SK-N-SH (cell line): Measurements from ENCODE around the gene FBXL2. TPM values are rescaled to one million over a fixed set of nuclear protein-coding genes. Genes with fewer than 3 reads are reported as not detected.

Experiments
- CTCF ChIA-PET: fragments of 300-600, 350-600 bp; formaldehyde crosslinking; extraction: SDS; loops from one replicate; lab custom pipeline; 2021; lab: Yijun Ruan, JAX
- POLR2A ChIA-PET: fragments of 350-600 bp; sonication (Branson Sonifier 250); formaldehyde crosslinking; extraction: SDS; loops from one replicate; lab custom pipeline; 2020; ENCODE audit warnings: antibody characterized with exemption, inconsistent platforms; lab: Yijun Ruan, JAX
- DNase-seq: peaks from one replicate; pipeline ENCODE4 v3.0.0; 2012
- H2AFZ ChIP-seq: fragments of 200-600 bp; sonication (generic); 2 replicates; pipeline ENCODE4 v1.8.1; 2016; ENCODE audit warnings: antibody characterized with exemption, mild to moderate bottlenecking, low read depth
- H3F3A ChIP-seq: fragments of 200-600 bp; sonication (generic); replicated peaks from 2 replicates; pipeline ENCODE3; 2016; ENCODE audit warnings: antibody characterized with exemption, mild to moderate bottlenecking; ENCODE audit not compliant: insufficient read depth
- H3K27ac ChIP-seq, 2 experiments: fragments of 200-500 bp in 1 of 2; fragments of 200-600 bp in 1 of 2; sonication (Bioruptor generic) in 1 of 2; sonication (generic), shearing (Covaris generic) in 1 of 2; 2 replicates each; pipeline versions ENCODE4 v1.5.1 to v1.6.1; 2014 to 2016; ENCODE audit warnings: low read depth in 2 of 2, inconsistent platforms in 1 of 2, low read length in 1 of 2, mild to moderate bottlenecking in 1 of 2, mixed read lengths in 1 of 2
- H3K27me3 ChIP-seq: fragments of 200-600 bp; sonication (generic), shearing (Covaris generic); 2 replicates; pipeline ENCODE4 v1.6.1; 2016; ENCODE audit warnings: mixed run types; ENCODE audit not compliant: insufficient read depth
- H3K36me3 ChIP-seq, 2 experiments: fragments of 200-500 bp in 1 of 2; fragments of 200-600 bp in 1 of 2; sonication (Bioruptor generic) in 1 of 2; sonication (generic) in 1 of 2; replicated peaks in 1 of 2; 2 replicates each; pipeline versions ENCODE3 to v1.5.1; 2014 to 2016; ENCODE audit warnings: low read length in 1 of 2, mild to moderate bottlenecking in 1 of 2; ENCODE audit not compliant: insufficient read depth in 2 of 2, control insufficient read depth in 1 of 2
- H3K4me1 ChIP-seq, 2 experiments: fragments of 200-500 bp in 1 of 2; fragments of 200-600 bp in 1 of 2; sonication (Bioruptor generic) in 1 of 2; sonication (generic), shearing (Covaris generic) in 1 of 2; 2 replicates each; pipeline versions ENCODE4 v1.5.1 to v1.6.1; 2014 to 2016; ENCODE audit warnings: low read depth in 1 of 2, low read length in 1 of 2, mixed run types in 1 of 2; ENCODE audit not compliant: insufficient read depth in 2 of 2, control insufficient read depth in 1 of 2
- H3K4me2 ChIP-seq: fragments of 200-600 bp; sonication (generic), shearing (Covaris generic); 2 replicates; pipeline ENCODE4 v1.6.1; 2017; ENCODE audit warnings: mixed run types
- H3K4me3 ChIP-seq, 2 experiments: fragments of 200-500 bp in 1 of 2; fragments of 200-600 bp in 1 of 2; sonication (Bioruptor generic) in 1 of 2; sonication (generic), shearing (Covaris generic) in 1 of 2; 2 replicates each; pipeline versions ENCODE4 v1.5.1 to v1.8.1; 2014 to 2016; ENCODE audit warnings: low read depth in 2 of 2, inconsistent platforms in 1 of 2, low read length in 1 of 2, mild to moderate bottlenecking in 1 of 2, mixed read lengths in 1 of 2, moderate library complexity in 1 of 2
- H3K79me2 ChIP-seq: fragments of 200-600 bp; sonication (generic); 2 replicates; pipeline ENCODE4 v1.8.1; 2017; ENCODE audit warnings: mild to moderate bottlenecking; ENCODE audit not compliant: insufficient read depth
- H3K9ac ChIP-seq: fragments of 200-600 bp; sonication (generic); 2 replicates; pipeline ENCODE4 v1.6.1; 2017; ENCODE audit warnings: mixed run types
- H3K9me2 ChIP-seq: fragments of 200-600 bp; sonication (generic); 2 replicates; pipeline ENCODE4 v1.6.1; 2017; ENCODE audit warnings: mixed run types
- H3K9me3 ChIP-seq: fragments of 200-600 bp; sonication (generic); 2 replicates; pipeline ENCODE4 v1.6.1; 2017; ENCODE audit warnings: mixed run types, mild to moderate bottlenecking, moderate library complexity
- H4K20me1 ChIP-seq: fragments of 200-600 bp; sonication (generic); 2 replicates; pipeline ENCODE4 v1.6.1; 2017; ENCODE audit warnings: mild to moderate bottlenecking, mixed run types; ENCODE audit not compliant: insufficient read depth
- CHD2 ChIP-seq: fragments of 150-350 bp; IDR thresholded peaks from 2 replicates; pipeline ENCODE4 v1.6.1; 2018; ENCODE audit warnings: low read length; ENCODE audit not compliant: partially characterized antibody
- CTCF ChIP-seq: fragments of 200-600 bp; sonication (generic); IDR thresholded peaks from 2 replicates; pipeline ENCODE4 v1.6.1; 2017; ENCODE audit warnings: antibody characterized with exemption, mild to moderate bottlenecking, moderate library complexity
- ELF1 ChIP-seq: IDR thresholded peaks from 2 replicates; pipeline ENCODE4 v1.4.0; 2012
- EZH2phosphoT487 ChIP-seq: fragments of 200-600 bp; sonication (generic); IDR thresholded peaks from 2 replicates; pipeline ENCODE4 v1.6.1; 2017; ENCODE audit warnings: low read depth, mixed run types, mild to moderate bottlenecking, antibody characterized with exemption, moderate library complexity, borderline replicate concordance
- FOSL2 ChIP-seq: IDR thresholded peaks from 2 replicates; pipeline ENCODE4 v1.4.0; 2012; ENCODE audit warnings: low read depth, mild to moderate bottlenecking, moderate library complexity, borderline replicate concordance
- FOXJ3 ChIP-seq: sonication (generic); formaldehyde crosslinking; IDR thresholded peaks from 2 replicates; pipeline ENCODE4 v1.5.1; 2020; ENCODE audit warnings: mild to moderate bottlenecking, missing genetic modification reagents
- FOXM1 ChIP-seq: IDR thresholded peaks from 2 replicates; pipeline ENCODE4 v1.4.0; 2012; ENCODE audit warnings: low read depth, mild to moderate bottlenecking
- GABPA ChIP-seq: IDR thresholded peaks from 2 replicates; pipeline ENCODE4 v1.4.0; 2012; ENCODE audit warnings: low read depth, mild to moderate bottlenecking
- GATA2 ChIP-seq: sonication (generic); formaldehyde crosslinking; IDR thresholded peaks from 2 replicates; pipeline ENCODE4 v1.5.0; 2020; ENCODE audit warnings: mild to moderate bottlenecking, missing genetic modification reagents
- JUND ChIP-seq: IDR thresholded peaks from 2 replicates; pipeline ENCODE4 v1.4.0; 2012
- MAX ChIP-seq: IDR thresholded peaks from 2 replicates; pipeline ENCODE4 v1.4.0; 2012; ENCODE audit warnings: low read depth
- MEF2A ChIP-seq: IDR thresholded peaks from 2 replicates; pipeline ENCODE4 v1.4.0; 2012; ENCODE audit warnings: low read depth, borderline replicate concordance
- NRF1 ChIP-seq: IDR thresholded peaks from 2 replicates; pipeline ENCODE4 v1.6.1; 2012; ENCODE audit warnings: low read depth, mild to moderate bottlenecking, low read length
- PBX3 ChIP-seq: IDR thresholded peaks from 2 replicates; pipeline ENCODE4; 2012
- POLR2AphosphoS5 ChIP-seq: IDR thresholded peaks from 2 replicates; pipeline ENCODE4 v1.6.1; 2012; ENCODE audit warnings: low read depth, low read length
- RAD21 ChIP-seq: IDR thresholded peaks from 2 replicates; pipeline ENCODE4 v1.6.1; 2012; ENCODE audit warnings: mild to moderate bottlenecking, low read length
- RCOR1 ChIP-seq: fragments of 150-350 bp; IDR thresholded peaks from 2 replicates; pipeline ENCODE4 v1.6.1; 2017; ENCODE audit warnings: antibody characterized with exemption, low read length
- REST ChIP-seq: IDR thresholded peaks from 2 replicates; pipeline ENCODE4 v1.6.1; 2012; ENCODE audit warnings: mild to moderate bottlenecking, low read depth, low read length, moderate library complexity
- RXRA ChIP-seq: IDR thresholded peaks from 2 replicates; pipeline ENCODE4 v1.4.0; 2012; ENCODE audit warnings: low read depth, mild to moderate bottlenecking, borderline replicate concordance
- SIN3A ChIP-seq: IDR thresholded peaks from 2 replicates; pipeline ENCODE4 v1.6.1; 2012; ENCODE audit warnings: low read depth, mild to moderate bottlenecking, low read length, moderate library complexity, borderline replicate concordance
- SMC3 ChIP-seq: IDR thresholded peaks from 2 replicates; pipeline ENCODE4 v1.6.1; 2012; ENCODE audit warnings: low read depth, low read length, improper control_type of control experiment
- TAF1 ChIP-seq: IDR thresholded peaks from 2 replicates; pipeline ENCODE4 v1.6.1; 2012; ENCODE audit warnings: low read depth, mild to moderate bottlenecking, low read length, moderate library complexity, borderline replicate concordance
- TCF12 ChIP-seq: IDR thresholded peaks from 2 replicates; pipeline ENCODE4 v1.4.0; 2012
- TEAD4 ChIP-seq: IDR thresholded peaks from 2 replicates; pipeline ENCODE4 v1.4.0; 2012; ENCODE audit warnings: mild to moderate bottlenecking, borderline replicate concordance; ENCODE audit not compliant: insufficient read depth
- USF1 ChIP-seq: IDR thresholded peaks from 2 replicates; pipeline ENCODE4 v1.4.0; 2012; ENCODE audit warnings: low read depth, borderline replicate concordance
- YY1 ChIP-seq: IDR thresholded peaks from 2 replicates; pipeline ENCODE4 v1.4.0; 2012; ENCODE audit warnings: low read depth, mild to moderate bottlenecking
- WGBS: methylation state at CpG from one replicate; pipeline ENCODE4 v1.1.6; 2017; ENCODE audit warnings: low lambda C conversion rate; 5-methylcytosine and 5-hydroxymethylcytosine counted together
- polyA plus RNA-seq, 3 experiments: library from polyadenylated mRNA; depleted of rRNA; stranded (reverse); fragments of >200 nt; gene quantifications; 2 replicates each; pipeline ENCODE4 v1.2.3, GENCODE V29; 2012

FBXL2 gene
- polyA plus RNA-seq, 1 of the 3 experiments (the other 2 are of a cell fraction), result 13.7 TPM

DNA sequence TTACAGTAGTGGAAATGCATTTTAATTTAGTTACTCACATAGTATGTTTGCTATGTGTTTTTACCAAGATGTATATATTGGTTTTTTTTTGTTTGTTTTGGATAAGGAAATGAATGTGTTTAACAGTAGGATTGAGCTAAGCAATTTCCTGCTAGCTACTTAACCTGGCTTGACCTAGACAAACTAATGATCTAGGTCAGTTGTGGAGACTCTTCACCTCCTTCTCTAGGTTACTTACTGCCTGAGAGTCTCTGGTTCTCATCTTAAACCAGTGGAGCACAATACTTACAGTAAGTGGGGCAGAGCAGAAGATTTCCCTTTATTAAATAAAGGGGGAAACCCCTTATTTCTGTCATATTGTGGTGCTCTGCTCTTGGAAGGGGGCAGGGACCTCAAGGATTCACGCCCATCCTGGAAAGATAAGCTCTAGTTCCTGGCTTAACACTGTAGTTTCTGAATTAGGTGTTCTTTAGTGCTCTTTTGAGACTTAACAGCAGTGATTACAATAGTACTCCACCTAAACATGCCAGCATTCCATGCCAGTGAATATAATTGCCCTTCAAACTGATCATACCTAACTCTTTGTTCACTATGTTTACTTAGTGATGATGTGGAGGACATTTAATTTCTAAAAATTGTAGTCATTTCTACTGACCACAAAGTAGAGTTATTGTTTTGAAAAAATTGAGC is 83.0 kb downstream of the FBXL2 start:
- WGBS, result 53% methylated on average over 1 of the region's 1 CpG
- POLR2A ChIA-PET, result no interaction called here
- TF ChIP-seq REST, result no peak
- TF ChIP-seq ELF1, result no peak
- TF ChIP-seq PBX3, result peak; percentile 56; the same call in 1 of the 2 replicates
- TF ChIP-seq GATA2 (CRISPR knock-in tag), result no peak
- TF ChIP-seq TAF1, result no peak
- peak; percentile 66 for TF ChIP-seq TCF12
- no peak for TF ChIP-seq YY1
- TF ChIP-seq EZH2phosphoT487, result no peak
- TF ChIP-seq RXRA, result no peak
- no peak for TF ChIP-seq MAX
- peak; percentile 75; the same call in 1 of the 2 replicates for TF ChIP-seq FOSL2
- TF ChIP-seq CTCF, result no peak
- TF ChIP-seq TEAD4, result peak; percentile 71; the same call in 1 of the 2 replicates
- TF ChIP-seq USF1, result no peak
- no peak for TF ChIP-seq RAD21
- TF ChIP-seq JUND, result peak; percentile 69
- no peak for TF ChIP-seq FOXJ3 (CRISPR knock-in tag)
- TF ChIP-seq SMC3, result no peak
- no peak for TF ChIP-seq NRF1
- TF ChIP-seq POLR2AphosphoS5, result no peak
- TF ChIP-seq CHD2, result no peak
- TF ChIP-seq MEF2A, result 0 out of 2 replicates have a peak, but pooled peaks have one; percentile 11
- no peak for TF ChIP-seq SIN3A
- TF ChIP-seq FOXM1, result no peak
- no peak for TF ChIP-seq GABPA
- TF ChIP-seq RCOR1, result no peak

More for the DNA sequence above, 83.0 kb downstream of the FBXL2 start:
- DNase-seq, result no peak
- H3K79me2 ChIP-seq, result peaks cover 5% of the 10 kb centered on the region; the same call in 1 of the 2 replicates
- H3K27me3 ChIP-seq, result no peaks in the 10 kb centered on the region
- H2AFZ ChIP-seq, result peak overlapping the region; percentile 44; the same call in 1 of the 2 replicates
- H4K20me1 ChIP-seq, result no peaks in the 10 kb centered on the region
- peaks cover 0 to 6% of the 10 kb centered on the region in 2 experiments for H3K36me3 ChIP-seq
- peaks cover 0 to 12% of the 10 kb centered on the region in 2 experiments; a peak in 1 of 4 replicates for H3K4me1 ChIP-seq
- H3K27ac ChIP-seq, result peak overlapping the region; percentile 11 to 87; a peak in 3 of 4 replicates
- no peaks in the 10 kb centered on the region for H3K9me3 ChIP-seq
- H3F3A ChIP-seq, result peaks cover 16% of the 10 kb centered on the region
- H3K4me2 ChIP-seq, result peak overlapping the region; percentile 71
- peak overlapping the region in 1 of 2 experiments; percentile 10; a peak in 1 of 4 replicates for H3K4me3 ChIP-seq
- CTCF ChIA-PET, result interaction anchor here (8.1 kb wide), 1 partner anchor 12 kb away, joined by 56 read pairs; no protein-coding TSS in a partner anchor
- H3K9me2 ChIP-seq, result no peaks in the 10 kb centered on the region
- peak overlapping the region; percentile 64; the same call in 1 of the 2 replicates for H3K9ac ChIP-seq
